SJCRH30 (cell line): ENCODE results near the gene MAPK13. TPM values are rescaled to one million over a fixed set of nuclear protein-coding genes. Genes with fewer than 3 reads are reported as not detected.
"Not testable (repeated sequence)": the region's sequence is repeated elsewhere in the genome, so short reads cannot be mapped to it uniquely, and the experiment has no call there.

Source experiments
- DNase-seq, 2 experiments: peaks; one replicate each; pipeline ENCODE4 v3.0.0-alpha.2; 2015 to 2020
- H3K27ac ChIP-seq: fragments of 250-450 bp; sonication (Bioruptor Pico); 2 replicates; pipeline ENCODE4 v1.5.1; 2020; ENCODE audit warnings: mild to moderate bottlenecking, moderate library complexity
- H3K27me3 ChIP-seq: fragments of 250-450 bp; sonication (Bioruptor Pico); 2 replicates; pipeline ENCODE4 v1.5.1; 2020; ENCODE audit warnings: mild to moderate bottlenecking, moderate library complexity
- H3K36me3 ChIP-seq: fragments of 250-450 bp; sonication (Bioruptor Pico); 2 replicates; pipeline ENCODE4 v1.5.1; 2020; ENCODE audit warnings: mild to moderate bottlenecking, moderate library complexity
- H3K4me1 ChIP-seq: fragments of 250-450 bp; sonication (Bioruptor Pico); 2 replicates; pipeline ENCODE4 v1.5.1; 2020; ENCODE audit warnings: mild to moderate bottlenecking, moderate library complexity
- H3K4me3 ChIP-seq: fragments of 250-450 bp; sonication (Bioruptor Pico); 2 replicates; pipeline ENCODE4 v1.5.1; 2020; ENCODE audit warnings: mild to moderate bottlenecking, moderate library complexity
- H3K9me3 ChIP-seq: fragments of 250-450 bp; sonication (Bioruptor Pico); replicated peaks from 2 replicates; pipeline ENCODE4 v1.5.1; 2020; ENCODE audit warnings: mild to moderate bottlenecking, moderate library complexity
- total RNA-seq: library from RNA; depleted of rRNA; stranded (reverse); fragments of >200 nt; shearing (Covaris generic); gene quantifications from 2 replicates; pipeline ENCODE4 v1.2.3, GENCODE V29; 2014

The MAPK13 gene
- total RNA-seq, 1 experiment from 2014 or later, result 0.08 TPM

GRCh38 chr6:36128793-36129192, 1.5 kb upstream of the MAPK13 start:
- no peaks in the 10 kb centered on the region for H3K27me3 ChIP-seq
- no peak for DNase-seq

GRCh38 chr6:36129334-36129733, 979 bp upstream of the MAPK13 start:
- not testable (repeated sequence) for H3K4me3 ChIP-seq, H3K36me3 ChIP-seq, DNase-seq, H3K9me3 ChIP-seq, H3K27ac ChIP-seq, H3K27me3 ChIP-seq
- H3K4me1 ChIP-seq, result peaks cover 13% of the 10 kb centered on the region

More at GRCh38 chr6:36128793-36129192, 1.5 kb upstream of the MAPK13 start:
- Histone ChIP-seq H3K4me3 (no peak overlapping the region), H3K9me3 (no peaks in the 10 kb centered on the region), H3K4me1 (peaks cover 13% of the 10 kb centered on the region), H3K27ac (no peak overlapping the region), H3K36me3 (no peaks in the 10 kb centered on the region)

- Histone ChIP-seq H3K36me3 (no peaks in the 10 kb centered on the region), H3K27ac (peak overlapping the region; percentile 46; the same call in 1 of the 2 replicates), H3K9me3 (no peaks in the 10 kb centered on the region), H3K4me3 (no peak overlapping the region), H3K27me3 (no peaks in the 10 kb centered on the region), H3K4me1 (peaks cover 13% of the 10 kb centered on the region)
- no peak for DNase-seq
Measured at GRCh38 chr6:36130667-36131510, 576 bp downstream of the MAPK13 start.

- peak; percentile 76 to 80 for DNase-seq
- H3K36me3 ChIP-seq, result no peaks in the 10 kb centered on the region
- peak overlapping the region; percentile 24 for H3K4me3 ChIP-seq
- H3K27ac ChIP-seq, result peak overlapping the region; percentile 46
- H3K9me3 ChIP-seq, result no peaks in the 10 kb centered on the region
- H3K27me3 ChIP-seq, result no peaks in the 10 kb centered on the region
- H3K4me1 ChIP-seq, result peaks cover 13% of the 10 kb centered on the region
Measured at GRCh38 chr6:36131511-36132245, 1.4 kb downstream of the MAPK13 start.

GRCh38 chr6:36132246-36132895, 2.1 kb downstream of the MAPK13 start:
- H3K9me3 ChIP-seq, result no peaks in the 10 kb centered on the region
- no peak overlapping the region for H3K4me3 ChIP-seq
- peak overlapping the region; percentile 46 for H3K27ac ChIP-seq
- H3K27me3 ChIP-seq, result no peaks in the 10 kb centered on the region
- peaks cover 13% of the 10 kb centered on the region for H3K4me1 ChIP-seq
- no peaks in the 10 kb centered on the region for H3K36me3 ChIP-seq
- no peak for DNase-seq

- no peaks in the 10 kb centered on the region for H3K27me3 ChIP-seq
- peaks cover 13% of the 10 kb centered on the region for H3K4me1 ChIP-seq
- no peaks in the 10 kb centered on the region for H3K36me3 ChIP-seq
- H3K27ac ChIP-seq, result no peak overlapping the region
- no peak for DNase-seq
- H3K9me3 ChIP-seq, result no peaks in the 10 kb centered on the region
- no peak overlapping the region for H3K4me3 ChIP-seq
Measured at GRCh38 chr6:36133148-36133547, 2.8 kb downstream of the MAPK13 start.

GRCh38 chr6:36133912-36134311, 3.6 kb downstream of the MAPK13 start:
- DNase-seq, result no peak
- H3K27ac ChIP-seq, result no peak overlapping the region
- H3K27me3 ChIP-seq, result no peaks in the 10 kb centered on the region
- H3K36me3 ChIP-seq, result no peaks in the 10 kb centered on the region
- H3K4me1 ChIP-seq, result peaks cover 13% of the 10 kb centered on the region
- no peaks in the 10 kb centered on the region for H3K9me3 ChIP-seq
- no peak overlapping the region for H3K4me3 ChIP-seq

- Histone ChIP-seq H3K9me3 (no peaks in the 10 kb centered on the region), H3K36me3 (no peaks in the 10 kb centered on the region), H3K4me3 (no peak overlapping the region), H3K27ac (no peak overlapping the region), H3K4me1 (peaks cover 19% of the 10 kb centered on the region), H3K27me3 (no peaks in the 10 kb centered on the region)
- DNase-seq, result no peak
Measured at GRCh38 chr6:36135053-36135731, 4.9 kb downstream of the MAPK13 start.

- DNase-seq, result no peak
- Histone ChIP-seq H3K4me3 (no peak overlapping the region), H3K36me3 (no peaks in the 10 kb centered on the region), H3K4me1 (peaks cover 24% of the 10 kb centered on the region), H3K27ac (no peak overlapping the region), H3K27me3 (no peaks in the 10 kb centered on the region), H3K9me3 (no peaks in the 10 kb centered on the region)
Measured at GRCh38 chr6:36136034-36136433, 5.7 kb downstream of the MAPK13 start.

- Histone ChIP-seq H3K9me3 (no peaks in the 10 kb centered on the region), H3K27ac (no peak overlapping the region), H3K36me3 (no peaks in the 10 kb centered on the region), H3K27me3 (no peaks in the 10 kb centered on the region), H3K4me3 (no peak overlapping the region), H3K4me1 (peaks cover 22% of the 10 kb centered on the region)
- DNase-seq, result no peak
Measured at GRCh38 chr6:36136551-36136950, 6.2 kb downstream of the MAPK13 start.

GRCh38 chr6:36138667-36139066, 8.4 kb downstream of the MAPK13 start:
- peaks cover 11% of the 10 kb centered on the region for H3K4me1 ChIP-seq
- no peak overlapping the region for H3K4me3 ChIP-seq
- no peaks in the 10 kb centered on the region for H3K36me3 ChIP-seq
- H3K9me3 ChIP-seq, result no peaks in the 10 kb centered on the region
- no peak overlapping the region for H3K27ac ChIP-seq
- no peaks in the 10 kb centered on the region for H3K27me3 ChIP-seq
- no peak for DNase-seq

- no peak overlapping the region for H3K4me3 ChIP-seq
- peaks cover 11% of the 10 kb centered on the region for H3K4me1 ChIP-seq
- H3K36me3 ChIP-seq, result no peaks in the 10 kb centered on the region
- no peak overlapping the region for H3K27ac ChIP-seq
- no peaks in the 10 kb centered on the region for H3K27me3 ChIP-seq
- H3K9me3 ChIP-seq, result no peaks in the 10 kb centered on the region
- peak; percentile 77 to 79 for DNase-seq
Measured at GRCh38 chr6:36139431-36139830, 9.1 kb downstream of the MAPK13 start.

GRCh38 chr6:36139991-36140710, 9.8 kb downstream of the MAPK13 start:
- Histone ChIP-seq H3K27ac (no peak overlapping the region), H3K4me3 (no peak overlapping the region), H3K9me3 (no peaks in the 10 kb centered on the region), H3K4me1 (peaks cover 11% of the 10 kb centered on the region), H3K36me3 (no peaks in the 10 kb centered on the region), H3K27me3 (no peaks in the 10 kb centered on the region)
- DNase-seq, result peak; percentile 36 to 50

GRCh38 chr6:36141091-36141490, 10.8 kb downstream of the MAPK13 start:
- Histone ChIP-seq H3K4me3 (no peak overlapping the region), H3K27me3 (no peaks in the 10 kb centered on the region), H3K27ac (no peak overlapping the region), H3K9me3 (no peaks in the 10 kb centered on the region), H3K36me3 (no peaks in the 10 kb centered on the region), H3K4me1 (peaks cover 11% of the 10 kb centered on the region)
- DNase-seq, result no peak
